HG02884 (cell line): ENCODE measurements around the gene N4BP3.
"Not testable (repeated sequence)": the region's sequence is repeated elsewhere in the genome, so short reads cannot be mapped to it uniquely, and the experiment has no call there.

Experiments
- ATAC-seq: cut with Tn5 transposase; IDR thresholded peaks from one replicate; pipeline ENCODE4 v1.9.1; 2021; ENCODE audit warnings: mild to moderate bottlenecking, moderate library complexity; ENCODE audit not compliant: unreplicated experiment

N4BP3 gene, protein sequence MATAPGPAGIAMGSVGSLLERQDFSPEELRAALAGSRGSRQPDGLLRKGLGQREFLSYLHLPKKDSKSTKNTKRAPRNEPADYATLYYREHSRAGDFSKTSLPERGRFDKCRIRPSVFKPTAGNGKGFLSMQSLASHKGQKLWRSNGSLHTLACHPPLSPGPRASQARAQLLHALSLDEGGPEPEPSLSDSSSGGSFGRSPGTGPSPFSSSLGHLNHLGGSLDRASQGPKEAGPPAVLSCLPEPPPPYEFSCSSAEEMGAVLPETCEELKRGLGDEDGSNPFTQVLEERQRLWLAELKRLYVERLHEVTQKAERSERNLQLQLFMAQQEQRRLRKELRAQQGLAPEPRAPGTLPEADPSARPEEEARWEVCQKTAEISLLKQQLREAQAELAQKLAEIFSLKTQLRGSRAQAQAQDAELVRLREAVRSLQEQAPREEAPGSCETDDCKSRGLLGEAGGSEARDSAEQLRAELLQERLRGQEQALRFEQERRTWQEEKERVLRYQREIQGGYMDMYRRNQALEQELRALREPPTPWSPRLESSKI

DNA sequence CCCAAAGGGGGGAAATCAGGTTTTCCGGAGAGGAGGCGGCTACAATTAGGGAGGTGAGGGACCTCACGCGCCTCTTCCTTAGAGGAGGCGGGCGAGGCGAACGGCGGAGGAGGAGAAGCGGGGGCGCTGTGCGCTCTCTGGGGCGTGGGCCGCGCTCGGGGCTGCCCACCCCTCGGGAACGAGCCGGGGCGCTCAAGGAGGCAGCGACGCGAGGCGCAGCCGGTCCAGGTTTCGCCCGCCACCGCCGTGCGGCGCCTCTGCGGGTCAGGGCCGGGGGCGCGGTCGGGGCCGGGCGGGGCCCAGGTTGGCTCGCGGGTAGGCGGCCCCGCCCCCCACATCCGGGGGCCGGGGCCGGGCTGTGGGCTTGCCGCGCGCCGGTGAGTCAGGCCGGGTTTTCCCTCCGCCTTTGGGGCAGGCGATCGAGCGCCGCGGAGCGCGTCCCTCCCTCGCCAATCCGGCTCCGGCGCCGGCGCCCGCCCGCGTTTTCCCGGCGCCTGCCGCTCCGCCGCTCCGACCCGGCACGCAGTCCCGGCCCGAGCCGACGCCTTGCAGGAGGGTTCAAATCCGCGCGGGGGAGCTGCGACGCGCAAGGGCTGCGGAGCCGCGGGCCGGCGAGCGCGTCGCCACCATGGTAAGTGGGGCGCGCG is at the start of gene N4BP3:
Gene N4BP3, plus strand, starts transcription at position 392 of the 647 bp plus-strand sequence. CDS start 6,052 bp downstream, outside the sequence.
- peak; percentile 54 for ATAC-seq

DNA sequence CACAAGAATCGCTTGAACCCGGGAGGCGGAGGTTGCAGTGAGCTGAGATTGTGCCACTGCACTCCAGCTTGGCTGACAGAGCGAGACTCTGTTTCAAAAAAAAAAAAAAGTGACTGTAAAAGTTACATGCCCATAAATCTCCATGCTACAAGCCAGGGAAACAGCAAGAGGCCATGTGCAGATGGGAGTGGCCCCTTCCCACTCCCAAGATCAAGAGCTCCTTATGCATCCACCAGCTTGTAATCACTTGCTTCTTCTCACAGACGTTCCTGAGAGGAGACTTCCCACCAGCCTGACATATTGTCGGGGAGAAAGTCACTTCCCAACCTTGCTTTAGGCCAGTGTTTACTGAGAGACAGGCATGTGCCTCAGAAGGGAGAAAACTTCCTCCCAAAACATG is 45.6 kb upstream of the N4BP3 start:
- no peak for ATAC-seq

DNA sequence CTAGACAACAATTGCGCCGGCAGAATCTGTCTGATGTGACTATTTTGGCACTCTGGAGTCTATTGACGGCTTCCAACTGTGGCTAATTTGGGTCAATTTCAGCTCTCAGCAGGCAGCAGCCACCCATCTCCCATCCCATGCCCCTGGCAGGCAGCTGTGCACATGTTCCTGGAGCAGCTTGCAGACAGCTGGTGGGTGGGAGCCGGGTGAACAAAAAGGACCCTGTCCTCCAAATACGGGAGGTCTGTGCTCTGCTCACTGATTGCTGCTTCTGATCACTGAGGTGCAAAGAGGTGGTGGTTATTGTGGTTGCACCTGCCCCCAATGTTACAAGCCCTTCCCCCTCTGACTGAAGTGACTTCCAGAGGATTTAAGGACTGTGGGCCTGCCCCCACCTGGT is 45.0 kb upstream of the N4BP3 start:
- ATAC-seq = no peak

DNA sequence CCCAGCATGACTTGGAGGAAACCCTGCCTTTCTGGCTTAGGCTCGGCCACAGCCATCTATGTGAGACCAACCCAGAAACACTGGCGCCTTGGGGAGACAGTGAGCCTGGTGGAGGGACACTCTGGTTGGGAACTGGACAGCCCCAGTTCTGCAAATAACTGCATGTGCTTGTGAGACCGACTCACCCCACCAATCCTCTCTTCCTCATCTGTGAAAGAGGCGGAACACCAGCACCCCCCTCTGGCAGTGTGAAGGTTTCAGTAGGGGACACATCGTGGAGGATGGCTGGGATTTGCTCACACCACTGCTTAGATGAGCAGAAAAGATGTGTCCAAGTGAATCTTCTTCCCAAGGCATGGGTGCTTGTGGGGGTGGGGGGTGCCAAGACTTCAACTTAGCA is 43.4 kb upstream of the N4BP3 start:
- no peak for ATAC-seq

DNA sequence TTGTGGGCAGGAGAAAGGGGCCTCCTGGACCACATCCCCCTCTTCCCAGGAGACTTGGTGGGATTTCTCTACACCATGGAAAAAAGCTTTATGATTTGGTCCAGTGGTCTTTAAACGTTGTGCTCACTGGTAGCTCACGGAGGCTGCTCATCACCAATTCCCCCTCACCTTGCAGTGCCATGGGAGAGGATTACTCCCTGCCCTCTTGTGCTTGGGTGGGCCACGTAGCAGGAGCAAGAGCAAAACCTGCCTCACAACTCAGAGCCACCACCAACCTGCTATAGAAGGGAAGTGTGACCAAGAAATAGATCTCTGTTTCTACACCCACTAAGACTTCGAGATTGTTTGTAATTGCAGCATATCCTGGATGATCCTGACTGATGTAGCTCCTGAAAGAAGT is 42.2 kb upstream of the N4BP3 start:
- ATAC-seq = no peak

DNA sequence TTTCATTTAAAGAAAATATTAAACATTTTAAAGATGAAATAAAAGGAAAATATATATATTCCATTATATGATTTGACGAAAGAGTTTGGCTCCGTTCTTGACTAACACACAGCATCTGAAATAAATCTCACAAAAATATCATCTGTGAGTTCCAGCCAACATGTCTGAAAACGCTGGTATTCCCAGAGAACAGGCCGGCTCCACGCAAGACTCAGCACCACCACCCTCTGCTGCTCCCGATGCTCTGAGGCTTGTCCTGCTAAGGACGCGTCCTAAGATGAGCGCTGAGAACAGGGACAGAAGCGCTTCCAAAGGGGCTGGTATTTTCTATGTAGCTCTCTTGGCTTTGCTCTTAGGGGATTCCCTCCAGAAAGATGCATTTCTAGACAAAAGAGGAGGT is 40.6 kb upstream of the N4BP3 start:
- no peak for ATAC-seq

DNA sequence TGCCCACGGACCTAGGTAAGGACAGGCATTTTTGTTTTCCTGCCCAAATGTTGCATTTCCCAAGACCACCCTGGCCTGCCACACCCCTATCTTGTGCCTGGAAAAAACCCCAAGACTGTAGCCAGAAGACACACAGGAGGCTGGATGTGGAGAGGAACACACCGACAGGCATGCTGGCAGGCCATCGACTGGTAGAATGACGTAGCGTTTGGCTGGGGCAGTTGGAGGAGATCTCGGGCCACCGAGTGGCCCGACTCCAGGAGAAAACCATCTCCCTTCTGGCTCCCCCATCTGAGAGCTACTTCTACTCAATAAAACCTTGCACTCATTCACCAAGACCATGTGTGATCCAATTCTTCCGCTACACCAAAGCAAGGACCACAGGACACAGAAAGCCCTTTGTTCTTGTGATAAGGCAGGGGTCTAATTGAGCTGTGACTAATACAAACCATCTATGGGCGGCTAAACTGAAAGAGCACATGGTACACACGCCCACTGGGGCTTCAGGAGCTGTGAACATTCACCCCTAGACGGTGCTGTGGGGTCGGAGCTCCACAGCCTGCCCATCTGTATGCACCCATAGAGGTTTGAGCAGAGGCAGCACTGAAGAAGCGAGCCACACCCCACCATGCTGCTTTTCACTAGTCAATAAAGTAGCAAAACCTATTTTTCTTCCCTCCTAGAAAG is 38.9 kb upstream of the N4BP3 start:
- ATAC-seq = no peak

DNA sequence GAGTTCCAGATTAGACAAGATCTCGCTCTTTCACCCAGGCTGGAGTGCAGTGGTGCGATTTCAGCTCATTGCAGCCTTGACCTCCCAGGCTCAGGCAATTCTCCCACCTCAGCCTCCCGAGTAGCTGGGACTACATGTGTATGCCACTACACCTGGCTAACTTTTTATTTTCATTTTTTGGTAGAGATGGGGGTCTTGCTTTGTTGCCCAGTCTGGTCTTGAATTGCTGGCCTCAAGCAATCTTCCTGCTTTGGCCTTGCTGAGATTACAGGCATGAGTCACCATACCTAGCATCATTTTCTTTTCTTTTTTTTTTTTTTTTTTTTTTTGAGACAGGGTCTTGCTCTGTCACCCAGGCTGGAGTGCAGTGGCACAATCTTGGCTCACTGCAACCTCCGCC is 36.4 kb upstream of the N4BP3 start:
- not testable (repeated sequence) for ATAC-seq

DNA sequence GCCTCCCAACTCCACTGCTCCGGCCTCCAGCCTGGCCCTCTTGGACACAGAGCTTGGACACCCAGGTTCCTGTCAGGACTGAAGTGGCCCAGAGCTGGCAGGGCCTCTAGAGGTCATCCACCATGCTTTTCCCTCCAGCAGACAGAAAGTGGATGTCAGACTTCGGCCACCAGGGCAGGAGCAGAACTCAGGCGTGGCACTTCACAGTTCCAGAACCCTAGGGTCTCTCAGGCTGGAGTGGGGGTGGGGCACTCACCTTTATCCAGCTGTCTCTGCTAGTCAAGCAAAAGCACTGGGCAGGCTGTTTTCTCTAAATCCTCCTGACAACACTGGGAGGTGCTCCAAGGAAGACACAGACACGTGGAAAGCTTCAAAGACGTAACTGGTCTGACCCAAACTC is 35.6 kb upstream of the N4BP3 start:
- ATAC-seq = no peak

DNA sequence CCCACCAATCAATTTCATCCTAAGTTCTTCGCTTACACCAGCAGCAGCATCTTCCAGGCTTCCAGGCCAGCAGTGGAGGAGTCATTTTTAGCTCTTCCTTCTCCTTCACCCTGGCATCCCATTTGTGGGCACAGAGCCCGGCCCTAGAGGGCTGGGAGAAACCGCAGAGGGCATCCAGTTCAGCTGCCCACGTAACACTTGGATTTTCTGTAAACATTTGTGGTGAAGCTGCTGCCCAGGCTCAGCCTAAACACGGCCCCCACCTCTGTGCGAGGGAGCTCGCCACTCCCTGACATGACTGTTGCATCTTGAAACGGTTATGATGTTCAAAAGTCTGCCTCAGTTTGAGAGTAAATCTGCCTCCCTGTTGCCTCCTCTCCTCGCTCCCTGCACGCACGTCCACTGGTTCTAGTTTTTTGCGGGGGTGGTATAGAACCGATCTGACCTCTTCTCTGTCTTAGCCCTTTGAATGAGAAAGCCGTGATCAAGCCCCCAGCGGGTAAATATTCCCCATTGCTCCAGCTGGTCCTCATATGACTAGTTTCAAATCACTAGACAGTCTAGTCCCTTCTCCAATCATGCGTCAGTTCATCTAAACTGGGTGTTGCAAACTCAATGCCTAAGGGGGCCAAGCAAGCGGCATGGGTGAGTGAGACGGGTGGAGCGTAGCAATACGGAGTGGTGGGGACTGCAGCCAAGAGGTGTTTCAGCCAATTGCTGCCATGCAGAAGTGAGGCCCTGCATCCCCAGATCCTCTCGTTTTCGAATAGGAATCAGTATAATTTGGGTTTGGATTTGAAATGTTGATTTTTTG is 34.9 kb upstream of the N4BP3 start:
- ATAC-seq = no peak

DNA sequence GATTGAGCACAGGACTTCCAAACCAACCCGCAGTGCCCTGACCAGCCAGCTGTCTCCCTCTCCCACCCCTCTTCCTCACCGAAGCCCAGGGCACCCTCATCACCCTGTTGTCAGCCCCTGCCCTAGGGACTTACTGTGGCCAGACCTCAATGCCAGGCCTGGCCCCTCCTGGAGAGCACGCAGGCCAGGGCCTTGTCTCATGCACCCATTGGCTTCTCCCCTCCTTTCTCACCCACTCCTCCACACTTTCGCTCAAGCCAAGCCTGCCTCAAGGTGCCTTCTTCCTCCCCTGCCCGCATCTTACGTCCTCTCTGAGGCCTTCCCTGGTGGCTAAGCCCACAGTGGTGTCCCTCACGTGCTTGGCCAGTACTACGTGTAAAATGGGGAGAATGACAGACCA is 33.3 kb upstream of the N4BP3 start:
- ATAC-seq = no peak

DNA sequence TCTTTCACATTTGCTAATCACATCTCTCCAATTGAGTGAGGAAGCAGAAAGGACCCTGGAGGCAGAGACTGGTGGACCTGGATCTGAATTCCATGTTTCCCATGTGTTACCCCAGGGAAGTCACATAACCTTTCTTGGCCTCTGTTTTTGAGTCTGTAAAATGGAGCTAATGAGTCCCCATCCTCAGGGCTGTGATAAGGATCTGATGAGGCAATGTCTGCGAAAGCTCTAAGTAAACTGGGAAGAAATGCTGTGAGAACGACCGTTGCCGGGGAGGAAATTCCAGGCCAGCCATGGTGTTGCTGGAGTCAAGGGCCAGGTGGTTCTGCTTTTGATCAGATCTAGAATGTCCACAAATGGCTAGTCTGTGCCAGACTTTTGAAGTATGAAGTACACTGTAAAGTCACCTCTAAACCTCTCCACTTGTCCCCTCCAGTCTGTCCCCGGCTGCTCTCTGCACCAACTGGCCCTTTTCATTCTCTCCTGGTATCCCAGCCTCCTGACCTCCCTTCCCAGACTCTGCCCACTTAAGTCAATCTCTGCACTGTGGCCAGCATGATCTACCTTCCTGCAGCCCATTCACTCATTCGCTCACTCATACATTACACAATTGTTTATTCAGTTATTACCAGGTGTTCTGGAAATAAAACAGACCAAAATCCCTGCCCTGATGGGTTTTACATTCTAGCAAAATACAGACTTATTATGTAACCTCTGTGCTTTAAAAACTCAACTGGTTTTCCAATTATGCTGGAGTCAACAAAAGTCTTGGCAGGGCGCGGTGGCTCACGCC is 32.5 kb upstream of the N4BP3 start:
- no peak for ATAC-seq

DNA sequence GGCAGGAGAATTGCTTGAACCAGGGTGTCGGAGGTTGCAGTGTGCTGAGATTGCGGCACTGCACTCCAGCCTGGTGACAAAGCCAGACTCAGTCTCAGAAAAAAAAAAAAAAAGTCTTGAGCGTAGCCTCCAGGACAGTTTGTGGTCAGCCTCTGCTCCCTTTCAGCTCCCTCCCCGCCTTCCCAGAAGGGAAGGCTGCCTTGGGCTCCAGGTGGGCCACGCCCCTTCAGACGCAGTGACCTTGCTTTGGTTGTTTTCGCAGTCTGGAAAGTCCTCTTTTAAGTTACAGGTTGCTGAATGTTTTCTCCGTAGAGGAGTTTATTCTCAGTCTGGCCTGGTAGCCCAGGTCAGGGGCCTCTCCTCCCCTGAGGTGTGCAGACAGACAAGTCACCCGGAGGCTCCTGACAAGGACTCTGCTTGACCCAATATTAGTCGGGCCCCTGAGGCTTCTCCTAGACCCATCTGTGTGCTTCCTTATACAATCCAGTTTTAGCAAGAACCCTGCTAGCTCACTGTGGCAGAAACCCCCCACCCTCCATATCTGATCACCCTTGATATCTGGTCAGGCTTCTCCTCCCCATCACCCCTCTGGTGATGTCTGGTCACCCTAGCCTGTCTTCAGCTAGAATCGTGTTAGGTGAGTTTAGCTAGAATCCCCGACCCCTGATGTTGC is 31.6 kb upstream of the N4BP3 start:
- ATAC-seq = no peak

DNA sequence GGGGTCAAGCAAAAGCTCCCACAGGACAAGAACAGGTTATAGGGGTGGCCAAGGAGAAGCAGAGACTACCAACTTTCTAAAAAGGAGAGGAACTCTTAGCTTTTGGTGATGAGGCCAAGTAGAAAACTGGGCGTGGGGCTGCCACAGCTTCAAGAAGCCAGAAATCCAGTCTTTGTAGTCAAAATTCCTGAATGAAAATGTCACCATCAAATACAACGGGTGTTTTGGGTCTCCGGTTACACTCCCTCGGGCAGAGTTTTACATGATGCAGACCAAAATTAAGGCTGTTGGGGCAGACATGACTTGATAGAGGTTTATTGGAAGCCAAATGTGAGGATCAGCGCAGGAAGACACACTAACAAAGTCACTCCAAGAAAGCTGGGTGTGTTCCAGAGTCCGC is 29.4 kb upstream of the N4BP3 start:
- ATAC-seq = no peak

DNA sequence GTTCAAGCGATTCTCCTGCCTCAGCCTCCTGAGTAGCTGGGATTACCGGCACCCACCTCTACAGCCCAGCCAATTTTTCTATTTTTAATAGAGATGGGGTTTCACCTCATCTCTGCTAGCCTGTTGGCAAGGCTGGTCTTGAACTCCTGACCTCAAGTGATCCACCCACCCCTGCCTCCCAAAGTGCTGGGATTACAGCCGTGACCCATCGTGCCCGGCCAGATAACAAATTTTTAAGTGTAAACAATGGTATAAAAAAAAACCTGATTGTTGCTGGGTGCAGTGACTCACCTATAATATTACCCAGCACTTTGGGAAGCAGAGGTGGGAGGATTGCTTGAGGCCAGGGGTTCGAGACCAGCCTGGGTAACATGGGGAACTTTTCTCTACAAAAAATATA is 28.0 kb upstream of the N4BP3 start:
- no peak for ATAC-seq

DNA sequence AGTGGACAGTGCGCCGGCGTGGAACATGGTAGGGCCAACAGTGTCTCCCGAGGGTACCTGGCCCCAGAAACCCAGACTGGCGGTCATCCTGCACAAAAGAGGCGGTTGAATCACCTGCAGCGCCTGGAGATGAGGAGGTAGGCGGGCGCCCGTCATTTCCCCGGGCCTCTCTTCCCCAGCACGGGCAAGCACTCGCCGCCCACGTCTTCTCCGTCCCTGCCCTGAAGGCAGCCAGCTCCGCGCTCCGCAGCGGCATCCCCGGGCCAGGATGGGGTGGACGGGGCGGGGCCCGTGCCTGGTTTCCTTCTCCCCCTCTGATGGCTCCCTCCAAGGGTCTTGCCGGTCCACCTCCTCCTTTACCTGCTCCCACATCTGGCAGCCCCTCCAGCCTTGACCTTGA is 27.1 kb upstream of the N4BP3 start:
- no peak for ATAC-seq

DNA sequence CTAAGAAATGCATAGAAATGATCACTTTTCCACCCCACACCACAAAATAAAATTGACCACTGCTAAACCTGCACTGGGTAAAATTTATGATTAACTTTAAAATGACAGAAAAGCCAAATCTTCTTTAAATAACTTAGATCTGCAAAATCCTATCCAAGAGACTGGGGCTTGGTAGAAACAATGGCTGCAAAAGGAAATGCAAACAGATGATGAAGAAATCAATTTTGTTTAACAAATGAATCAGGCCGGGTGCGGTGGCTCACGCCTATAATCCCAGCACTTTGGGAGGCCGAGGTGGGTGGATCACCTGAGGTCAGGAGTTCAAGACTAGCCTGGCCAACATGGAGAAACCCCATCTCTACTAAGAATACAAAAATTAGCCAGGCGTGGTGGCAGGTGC is 26.1 kb upstream of the N4BP3 start:
- ATAC-seq = not testable (repeated sequence)

DNA sequence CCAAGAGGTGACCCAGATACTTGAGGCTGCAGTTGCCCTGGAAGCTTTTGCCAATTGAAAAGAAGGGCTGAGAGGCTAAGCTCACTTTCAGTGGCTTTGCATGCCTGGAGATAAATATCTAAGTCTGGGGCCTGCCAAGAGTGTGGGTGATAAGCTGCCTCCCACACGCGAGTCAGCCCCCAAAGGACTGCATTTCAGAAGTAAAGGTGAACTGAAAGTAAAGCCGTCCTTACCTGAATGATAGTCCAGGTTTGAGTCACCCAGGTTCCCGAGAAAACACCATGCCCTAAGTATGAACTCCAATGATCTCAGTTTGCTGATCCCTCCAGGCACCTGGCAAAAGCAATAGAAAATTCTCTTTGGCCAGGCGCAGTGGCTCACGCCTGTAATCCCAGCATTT is 22.5 kb upstream of the N4BP3 start:
- ATAC-seq = no peak

DNA sequence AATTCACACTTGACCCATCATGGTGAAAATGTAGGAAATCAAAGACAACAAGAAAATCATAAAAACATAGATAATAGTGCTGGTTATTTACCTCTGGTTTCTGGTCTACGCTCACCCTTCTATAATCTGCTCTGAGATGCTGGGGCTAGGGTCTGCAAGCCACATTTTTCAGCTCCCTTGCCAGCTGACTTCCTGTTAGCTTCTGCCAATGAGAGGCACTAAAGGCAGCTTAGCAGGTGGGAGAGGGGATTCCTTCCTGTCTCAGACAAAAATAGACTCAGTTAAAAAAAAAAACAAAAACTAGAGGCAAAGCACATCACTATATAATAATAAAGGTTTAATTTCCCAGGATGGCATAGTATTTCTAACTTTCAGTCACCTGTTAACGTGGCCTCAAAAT is 20.2 kb upstream of the N4BP3 start:
- ATAC-seq = no peak

DNA sequence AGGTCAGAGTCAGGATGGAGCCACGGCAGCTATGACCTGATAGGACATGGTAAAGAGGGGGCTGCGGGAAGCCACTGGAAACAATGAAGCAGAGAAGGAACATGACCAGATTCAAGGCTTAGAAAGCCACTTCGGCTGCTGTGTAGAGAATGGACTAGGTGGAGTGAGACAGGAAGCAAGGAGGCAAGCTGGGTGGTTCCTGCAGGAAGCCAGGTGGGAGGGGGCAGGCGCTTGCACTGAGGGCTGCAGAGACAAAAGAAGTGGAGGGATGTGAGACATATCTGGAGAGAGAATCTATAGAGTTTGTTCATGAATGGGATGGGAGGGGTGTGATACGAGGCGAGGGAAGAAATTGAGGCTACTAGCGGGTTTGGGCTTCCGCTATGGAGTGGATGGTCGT is 19.0 kb upstream of the N4BP3 start:
- no peak for ATAC-seq
